Kidney (tissue), 14 donors: ENCODE results near the gene GCG. TPM values are rescaled to one million over a fixed set of nuclear protein-coding genes. Genes with fewer than 3 reads are reported as not detected.

Experiments used
- DNase-seq, 5 donors: peaks; one replicate each; pipeline ENCODE4 v3.0.0-alpha.2; 2013 to 2020
- FAIRE-seq: peaks from 2 replicates; lab custom pipeline; 2012; peaks lifted over from hg19 to GRCh38; lab: Jason Lieb, UNC
- H3K27ac ChIP-seq, 2 donors: one replicate each; pipeline ENCODE4 v1.7.0; 2013; ENCODE audit warnings: low read depth in 2 of 2, low read length in 2 of 2, inconsistent platforms in 1 of 2
- H3K27me3 ChIP-seq: one replicate; pipeline ENCODE4 v1.7.1; 2013; ENCODE audit warnings: low read length, inconsistent platforms; ENCODE audit not compliant: control insufficient read depth, insufficient read depth
- H3K36me3 ChIP-seq, 3 donors: one replicate each; pipeline versions ENCODE4 v1.7.0 to v1.7.1; 2013; ENCODE audit warnings: low read length in 3 of 3, control low read depth in 1 of 3, inconsistent platforms in 1 of 3; ENCODE audit not compliant: insufficient read depth in 3 of 3, control insufficient read depth in 2 of 3
- H3K4me1 ChIP-seq, 3 donors: one replicate each; pipeline versions ENCODE4 v1.7.0 to v1.7.1; 2013; ENCODE audit warnings: low read length in 3 of 3, inconsistent platforms in 1 of 3, low read depth in 1 of 3; ENCODE audit not compliant: control insufficient read depth in 2 of 3, insufficient read depth in 2 of 3
- H3K4me3 ChIP-seq, 3 donors: one replicate each; pipeline versions ENCODE4 v1.7.0 to v1.8.1; 2013; ENCODE audit warnings: low read length in 3 of 3, control low read depth in 1 of 3, inconsistent platforms in 1 of 3
- H3K9ac ChIP-seq, 3 donors: one replicate each; pipeline versions ENCODE4 v1.7.0 to v1.7.1; 2013; ENCODE audit warnings: low read length in 3 of 3, control low read depth in 1 of 3, inconsistent platforms in 1 of 3
- H3K9me3 ChIP-seq, 3 donors: one replicate each; pipeline versions ENCODE4 v1.7.0 to v1.7.1; 2013; ENCODE audit warnings: low read length in 3 of 3, control low read depth in 1 of 3, inconsistent platforms in 1 of 3; ENCODE audit not compliant: control insufficient read depth in 2 of 3, insufficient read depth in 1 of 3
- CTCF ChIP-seq: IDR thresholded peaks from 3 replicates; pipeline ENCODE4 v1.5.1; 2012; ENCODE audit warnings: mild to moderate bottlenecking, moderate library complexity, borderline replicate concordance; ENCODE audit not compliant: insufficient read depth; ENCODE audit errors: extremely low read depth
- intact Hi-C: fragments of 100-400 bp; cut with DNase I; formaldehyde crosslinking; loops from one replicate; pipeline ENCODE4 v1.11.1; 2022
- polyA plus RNA-seq: library from polyadenylated mRNA; stranded (reverse); fragments of 350-450 nt; fragmentation: Illumina TruSeq; extraction: RNeasy Lipid Tissue Mini Kit (QIAGEN cat#74804); gene quantifications from one replicate; pipeline ENCODE4 v1.2.3, GENCODE V29; 2014; ENCODE audit warnings: low read depth, low replicate concordance; ENCODE audit not compliant: insufficient read depth
- total RNA-seq: library from RNA; stranded (reverse); fragmentation: NEBNext Ultra II Directional; extraction: Animal tissue kit (Norgen Biotek cat#: 25700); gene quantifications from one replicate; pipeline ENCODE4 v1.2.1, GENCODE V29; 2021
- donor health status: control.
- donor health status: control.
- donor health status: control.
- donor health status: control.
- donor health status: control.
- donor health status: DM: yes; HTN: yes; CAD: no.
- donor health status: Normal renal cell carcinoma (clear cell type).

The GCG gene
- total and polyA plus RNA-seq, 2 donors from 2014 or later: not detected

DNA sequence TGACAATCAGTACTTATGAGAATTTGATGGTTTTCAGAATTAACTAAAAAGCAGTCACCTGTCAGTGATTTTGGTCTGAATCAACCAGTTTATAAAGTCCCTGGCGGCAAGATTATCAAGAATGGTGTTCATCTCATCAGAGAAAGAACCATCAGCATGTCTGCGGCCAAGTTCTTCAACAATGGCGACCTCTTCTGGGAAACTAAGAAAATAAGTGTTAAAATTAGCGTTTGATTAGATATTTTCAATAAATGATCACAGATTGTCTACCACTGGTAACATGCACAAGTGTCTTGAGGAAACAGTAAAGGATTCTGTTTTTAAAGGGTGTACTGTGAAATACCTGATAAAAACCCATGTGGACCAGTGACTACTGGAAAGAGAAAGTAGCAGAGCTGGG is 8.1 kb downstream of the GCG start:
- TF ChIP-seq CTCF: no peak
- no peak overlapping the region for H3K27ac ChIP-seq
- intact Hi-C loops: no loop called here
- H3K4me3 ChIP-seq: no peak overlapping the region
- no peaks in the 10 kb centered on the region for H3K36me3 ChIP-seq
- no peak overlapping the region for H3K9ac ChIP-seq
- H3K9me3 ChIP-seq: no peaks in the 10 kb centered on the region
- no peaks in the 10 kb centered on the region for H3K4me1 ChIP-seq
- DNase-seq (no peak), FAIRE-seq (no peak)
- no peaks in the 10 kb centered on the region for H3K27me3 ChIP-seq

GRCh38 chr2:162138310-162138709 is 13.7 kb downstream of the GCG start:
- no peak overlapping the region for H3K27ac ChIP-seq
- no peaks in the 10 kb centered on the region for H3K36me3 ChIP-seq
- FAIRE-seq: no peak
- DNase-seq: no peak
- no peak overlapping the region for H3K4me3 ChIP-seq
- H3K27me3 ChIP-seq: no peaks in the 10 kb centered on the region
- H3K4me1 ChIP-seq: no peaks in the 10 kb centered on the region
- H3K9me3 ChIP-seq: no peaks in the 10 kb centered on the region
- TF ChIP-seq CTCF: no peak
- intact Hi-C loops: no loop called here
- no peak overlapping the region for H3K9ac ChIP-seq

GRCh38 chr2:162127422-162127821 is 24.6 kb downstream of the GCG start:
- intact Hi-C loops: no loop called here
- H3K27ac ChIP-seq: no peak overlapping the region
- DNase-seq (no peak), FAIRE-seq (no peak)
- H3K4me3 ChIP-seq: no peak overlapping the region
- no peaks in the 10 kb centered on the region for H3K27me3 ChIP-seq
- no peaks in the 10 kb centered on the region for H3K36me3 ChIP-seq
- H3K4me1 ChIP-seq: no peaks in the 10 kb centered on the region
- H3K9ac ChIP-seq: no peak overlapping the region
- no peaks in the 10 kb centered on the region for H3K9me3 ChIP-seq
- no peak for TF ChIP-seq CTCF

GRCh38 chr2:162126527-162126926 is 25.5 kb downstream of the GCG start:
- intact Hi-C loops: no loop called here

More at GRCh38 chr2:162126527-162126926, 25.5 kb downstream of the GCG start:
- no peak overlapping the region for H3K4me3 ChIP-seq
- no peaks in the 10 kb centered on the region for H3K4me1 ChIP-seq
- no peak overlapping the region for H3K9ac ChIP-seq
- no peak overlapping the region for H3K27ac ChIP-seq
- FAIRE-seq (no peak), DNase-seq (no peak)
- TF ChIP-seq CTCF: no peak
- H3K9me3 ChIP-seq: no peaks in the 10 kb centered on the region
- H3K36me3 ChIP-seq: no peaks in the 10 kb centered on the region
- H3K27me3 ChIP-seq: no peaks in the 10 kb centered on the region
